ENCODE data around the gene CCDC88C. TPM values are rescaled to one million over a fixed set of nuclear protein-coding genes. Genes with fewer than 3 reads are reported as not detected.

CCDC88C gene
- total and polyA plus RNA-seq, 9 donors: 7.4 to 13.1 (median 12.1) TPM

- Histone ChIP-seq H3K27me3 (ENCODE audit: control insufficient read depth, insufficient read depth, low read length) (peaks cover 3% of the 10 kb centered on the region), H3K4me3 (ENCODE audit: low read length) (no peak overlapping the region), H3K4me1 (ENCODE audit: control insufficient read depth, insufficient read depth, low read length) (peaks cover 14% of the 10 kb centered on the region), H3K27ac (ENCODE audit: low read length) (no peak overlapping the region), H3K9me3 (replicated peaks; ENCODE audit: control insufficient read depth, low read depth, low read length) (no peaks in the 10 kb centered on the region), H3K36me3 (ENCODE audit: control insufficient read depth, insufficient read depth, low read length) (peaks cover under 1% of the 10 kb centered on the region)
- DNase-seq: no peak
- WGBS (ENCODE audit: insufficient coverage): 67% methylated on average over 7 of the region's 10 CpGs
Measured at GRCh38 chr14:91363776-91364523, 53.7 kb downstream of the CCDC88C start.

GRCh38 chr14:91361233-91361811 is 56.3 kb downstream of the CCDC88C start:
- Histone ChIP-seq H3K36me3 (ENCODE audit: control insufficient read depth, insufficient read depth, low read length) (peaks cover 4% of the 10 kb centered on the region), H3K9me3 (replicated peaks; ENCODE audit: control insufficient read depth, low read depth, low read length) (no peaks in the 10 kb centered on the region), H3K27me3 (ENCODE audit: control insufficient read depth, insufficient read depth, low read length) (no peaks in the 10 kb centered on the region), H3K4me1 (ENCODE audit: control insufficient read depth, insufficient read depth, low read length) (no peaks in the 10 kb centered on the region), H3K27ac (ENCODE audit: low read length) (no peak overlapping the region), H3K4me3 (ENCODE audit: low read length) (no peak overlapping the region)
- WGBS (ENCODE audit: insufficient coverage): 40% methylated on average over 1 of the region's 14 CpGs
- DNase-seq: no peak

DNA sequence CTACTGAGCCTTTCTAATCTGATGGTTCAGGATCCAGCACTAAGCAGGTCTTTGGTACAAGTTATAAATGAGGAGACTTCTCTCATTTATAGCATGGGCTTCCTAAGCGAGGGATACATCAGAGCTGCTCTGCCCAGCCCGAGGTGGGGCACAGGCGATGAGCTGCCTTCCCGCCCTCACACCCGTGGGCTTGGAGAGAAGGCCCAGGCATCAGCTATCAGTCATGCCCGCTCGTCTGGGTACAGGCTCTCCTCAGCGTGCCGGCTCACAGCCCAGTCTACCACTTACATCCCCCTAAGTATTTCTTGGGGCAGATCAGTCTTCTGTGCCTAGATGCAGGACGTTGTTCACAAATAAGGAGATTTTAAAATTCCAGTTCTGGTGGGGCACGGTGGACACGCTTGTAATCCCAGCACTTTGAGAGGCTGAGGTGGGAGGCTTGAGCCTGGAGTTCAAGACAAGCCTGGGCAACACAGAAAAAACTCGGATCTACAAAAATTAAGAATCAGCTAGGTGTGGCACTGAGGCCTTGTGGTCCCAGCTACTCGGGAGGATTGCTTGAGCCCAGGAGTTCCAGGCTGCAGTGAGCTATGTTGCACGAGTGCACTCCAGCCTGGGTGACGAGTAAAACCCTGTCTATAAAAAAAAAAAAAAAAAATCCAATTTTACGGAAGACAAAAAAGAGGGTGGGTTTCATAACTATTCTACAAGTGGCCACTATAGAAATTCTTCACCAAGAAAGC is 57.0 kb downstream of the CCDC88C start:
- H3K9me3 ChIP-seq (replicated peaks; ENCODE audit: control insufficient read depth, low read depth, low read length): no peaks in the 10 kb centered on the region
- no peak for DNase-seq
- H3K27me3 ChIP-seq (ENCODE audit: control insufficient read depth, insufficient read depth, low read length): no peaks in the 10 kb centered on the region
- no peak overlapping the region for H3K27ac ChIP-seq (ENCODE audit: low read length)
- WGBS (ENCODE audit: insufficient coverage): 80% methylated on average over 13 of the region's 17 CpGs
- no peaks in the 10 kb centered on the region for H3K4me1 ChIP-seq (ENCODE audit: control insufficient read depth, insufficient read depth, low read length)
- peaks cover 4% of the 10 kb centered on the region for H3K36me3 ChIP-seq (ENCODE audit: control insufficient read depth, insufficient read depth, low read length)
- no peak overlapping the region for H3K4me3 ChIP-seq (ENCODE audit: low read length)

GRCh38 chr14:91358654-91359220 is 58.9 kb downstream of the CCDC88C start:
- Histone ChIP-seq H3K4me1 (ENCODE audit: control insufficient read depth, insufficient read depth, low read length) (peaks cover 14% of the 10 kb centered on the region), H3K4me3 (ENCODE audit: low read length) (no peak overlapping the region), H3K36me3 (ENCODE audit: control insufficient read depth, insufficient read depth, low read length) (peaks cover 4% of the 10 kb centered on the region), H3K27ac (ENCODE audit: low read length) (no peak overlapping the region), H3K27me3 (ENCODE audit: control insufficient read depth, insufficient read depth, low read length) (no peaks in the 10 kb centered on the region), H3K9me3 (replicated peaks; ENCODE audit: control insufficient read depth, low read depth, low read length) (no peaks in the 10 kb centered on the region)
- 96% methylated on average over 10 of the region's 13 CpGs for whole genome bisulfite sequencing (ENCODE audit: insufficient coverage)
- DNase-seq: no peak

DNA sequence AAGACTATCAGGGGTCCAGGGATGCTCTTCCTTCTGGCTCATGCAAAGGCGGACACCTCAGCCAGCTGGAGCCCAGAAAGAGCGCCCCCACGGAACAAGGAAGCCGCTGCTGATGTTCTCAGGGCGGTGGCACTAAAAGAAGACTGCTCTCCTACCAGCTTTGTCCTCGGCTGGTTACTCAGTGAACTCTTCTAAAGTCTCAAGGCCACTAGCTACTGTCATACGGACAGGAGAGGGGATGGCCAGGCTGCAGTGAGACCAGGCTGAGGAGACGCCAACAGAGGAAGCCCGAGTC is 59.6 kb downstream of the CCDC88C start:
- DNase-seq: no peak
- Histone ChIP-seq H3K4me1 (ENCODE audit: control insufficient read depth, insufficient read depth, low read length) (peaks cover 21% of the 10 kb centered on the region), H3K9me3 (replicated peaks; ENCODE audit: control insufficient read depth, low read depth, low read length) (no peaks in the 10 kb centered on the region), H3K36me3 (ENCODE audit: control insufficient read depth, insufficient read depth, low read length) (peaks cover 4% of the 10 kb centered on the region), H3K4me3 (ENCODE audit: low read length) (no peak overlapping the region), H3K27ac (ENCODE audit: low read length) (no peak overlapping the region), H3K27me3 (ENCODE audit: control insufficient read depth, insufficient read depth, low read length) (no peaks in the 10 kb centered on the region)
- WGBS (ENCODE audit: insufficient coverage): 90% methylated on average over 7 of the region's 9 CpGs

DNA sequence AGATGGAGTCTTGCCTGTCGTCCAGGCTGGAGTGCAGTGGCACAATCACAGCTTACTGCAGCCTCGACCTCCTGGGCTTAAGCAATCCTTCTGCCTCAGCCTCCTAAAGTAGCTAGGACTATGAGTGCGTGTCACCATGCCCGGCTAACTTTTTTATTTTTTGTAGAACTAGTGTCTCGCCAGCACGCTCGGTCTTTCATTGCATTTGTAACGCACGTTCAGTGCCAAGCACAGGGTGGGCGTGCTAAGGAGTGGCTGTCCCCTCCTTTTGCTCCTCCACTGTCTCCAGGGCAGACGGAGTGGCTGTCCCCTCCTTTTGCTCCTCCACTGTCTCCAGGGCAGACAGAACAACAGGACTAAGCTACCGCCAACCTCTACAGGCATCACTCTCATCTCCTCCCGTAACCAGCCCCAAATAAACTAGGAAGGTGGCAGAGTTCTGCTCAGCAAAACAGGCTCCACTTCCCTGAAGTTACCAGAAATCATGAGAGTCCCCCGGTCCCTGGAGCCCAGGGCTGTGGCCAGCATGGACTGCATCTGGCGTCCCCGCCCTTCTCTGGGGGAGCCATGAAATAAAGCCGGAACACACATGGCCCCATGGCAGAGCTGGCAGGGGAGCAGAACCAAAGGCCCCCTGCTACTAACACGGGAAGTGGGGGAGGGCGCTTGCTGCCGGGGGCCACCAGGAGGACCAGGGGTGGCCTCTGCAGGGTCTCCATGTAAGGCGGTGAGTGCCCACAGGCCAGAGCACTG is 60.2 kb downstream of the CCDC88C start:
- Histone ChIP-seq H3K27me3 (ENCODE audit: control insufficient read depth, insufficient read depth, low read length) (no peaks in the 10 kb centered on the region), H3K4me1 (ENCODE audit: control insufficient read depth, insufficient read depth, low read length) (peaks cover 26% of the 10 kb centered on the region), H3K27ac (ENCODE audit: low read length) (no peak overlapping the region), H3K36me3 (ENCODE audit: control insufficient read depth, insufficient read depth, low read length) (peaks cover 4% of the 10 kb centered on the region), H3K4me3 (ENCODE audit: low read length) (no peak overlapping the region), H3K9me3 (replicated peaks; ENCODE audit: control insufficient read depth, low read depth, low read length) (no peaks in the 10 kb centered on the region)
- WGBS (ENCODE audit: insufficient coverage): 77% methylated on average over 17 of the region's 21 CpGs
- DNase-seq: no peak

DNA sequence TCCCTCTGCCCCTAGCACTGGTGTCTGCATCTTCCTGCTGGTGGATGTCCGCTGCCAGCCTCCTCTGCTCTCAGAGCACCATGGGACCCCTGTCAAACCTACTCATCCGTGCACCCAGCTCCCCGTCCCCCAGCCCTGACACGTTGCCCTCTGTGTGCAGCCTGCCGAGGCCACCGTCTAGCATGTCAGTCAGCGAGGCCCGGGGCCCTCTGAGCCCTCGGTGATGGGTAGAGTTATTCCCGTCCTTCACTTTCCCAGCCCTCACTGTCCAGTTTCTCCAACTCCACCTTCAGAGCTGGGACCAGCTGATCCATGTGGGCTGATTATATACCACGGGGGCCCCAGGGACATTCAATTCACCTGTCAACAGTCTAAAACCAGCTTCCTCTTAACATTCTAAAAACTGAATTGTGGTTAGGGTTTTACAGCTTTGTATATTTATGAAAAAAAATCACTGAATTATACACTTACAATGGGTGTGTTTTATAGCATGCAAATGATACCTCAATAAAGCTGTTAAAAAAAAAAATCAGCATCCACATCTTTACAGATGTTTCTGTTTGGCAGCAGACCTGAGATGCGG is 61.3 kb downstream of the CCDC88C start:
- WGBS (ENCODE audit: insufficient coverage): 85% methylated on average over 8 of the region's 12 CpGs
- Histone ChIP-seq H3K36me3 (ENCODE audit: control insufficient read depth, insufficient read depth, low read length) (peaks cover 4% of the 10 kb centered on the region), H3K4me3 (ENCODE audit: low read length) (no peak overlapping the region), H3K27me3 (ENCODE audit: control insufficient read depth, insufficient read depth, low read length) (no peaks in the 10 kb centered on the region), H3K4me1 (ENCODE audit: control insufficient read depth, insufficient read depth, low read length) (peaks cover 37% of the 10 kb centered on the region), H3K9me3 (replicated peaks; ENCODE audit: control insufficient read depth, low read depth, low read length) (no peaks in the 10 kb centered on the region), H3K27ac (ENCODE audit: low read length) (no peak overlapping the region)
- no peak for DNase-seq

DNA sequence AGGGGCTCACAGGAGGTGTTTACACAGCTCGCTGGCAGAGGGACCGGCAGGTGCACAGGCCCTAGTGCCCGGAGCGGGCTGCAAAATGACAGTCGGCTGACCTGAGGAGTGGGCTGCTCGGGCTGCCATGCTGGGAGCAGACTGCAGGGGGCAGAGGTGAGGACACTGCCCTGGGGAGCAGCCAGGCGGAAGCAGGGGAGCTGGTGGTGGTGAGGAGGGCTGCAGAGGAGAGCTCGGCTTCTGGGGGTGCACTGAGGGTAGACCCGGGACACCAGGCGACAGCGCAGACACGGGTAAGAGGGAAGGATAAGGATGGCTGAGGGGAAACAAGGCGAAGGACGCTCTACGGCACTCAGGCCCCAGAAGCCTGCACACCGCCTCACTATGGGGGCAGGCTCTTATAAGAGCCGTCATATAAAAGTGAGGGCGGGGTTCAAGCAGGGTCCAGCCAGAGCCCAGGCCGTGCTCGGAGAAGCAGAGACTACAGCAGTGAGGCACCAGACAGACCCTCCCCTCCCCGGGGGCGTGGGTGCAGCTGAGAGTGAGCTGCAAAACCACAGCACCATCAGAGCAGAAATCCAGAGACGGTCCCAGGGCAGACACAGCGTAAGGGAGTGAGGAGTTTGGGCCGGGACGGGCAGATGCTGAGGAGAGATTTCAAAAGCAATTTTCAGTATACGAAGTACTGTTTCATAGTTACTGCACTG is 62.5 kb downstream of the CCDC88C start:
- DNase-seq: no peak
- peaks cover 39% of the 10 kb centered on the region for H3K4me1 ChIP-seq (ENCODE audit: control insufficient read depth, insufficient read depth, low read length)
- H3K9me3 ChIP-seq (replicated peaks; ENCODE audit: control insufficient read depth, low read depth, low read length): no peaks in the 10 kb centered on the region
- H3K27me3 ChIP-seq (ENCODE audit: control insufficient read depth, insufficient read depth, low read length): no peaks in the 10 kb centered on the region
- 77% methylated on average over 16 of the region's 27 CpGs for WGBS (ENCODE audit: insufficient coverage)
- H3K36me3 ChIP-seq (ENCODE audit: control insufficient read depth, insufficient read depth, low read length): peaks cover 4% of the 10 kb centered on the region
- no peak overlapping the region for H3K4me3 ChIP-seq (ENCODE audit: low read length)
- no peak overlapping the region for H3K27ac ChIP-seq (ENCODE audit: low read length)

DNA sequence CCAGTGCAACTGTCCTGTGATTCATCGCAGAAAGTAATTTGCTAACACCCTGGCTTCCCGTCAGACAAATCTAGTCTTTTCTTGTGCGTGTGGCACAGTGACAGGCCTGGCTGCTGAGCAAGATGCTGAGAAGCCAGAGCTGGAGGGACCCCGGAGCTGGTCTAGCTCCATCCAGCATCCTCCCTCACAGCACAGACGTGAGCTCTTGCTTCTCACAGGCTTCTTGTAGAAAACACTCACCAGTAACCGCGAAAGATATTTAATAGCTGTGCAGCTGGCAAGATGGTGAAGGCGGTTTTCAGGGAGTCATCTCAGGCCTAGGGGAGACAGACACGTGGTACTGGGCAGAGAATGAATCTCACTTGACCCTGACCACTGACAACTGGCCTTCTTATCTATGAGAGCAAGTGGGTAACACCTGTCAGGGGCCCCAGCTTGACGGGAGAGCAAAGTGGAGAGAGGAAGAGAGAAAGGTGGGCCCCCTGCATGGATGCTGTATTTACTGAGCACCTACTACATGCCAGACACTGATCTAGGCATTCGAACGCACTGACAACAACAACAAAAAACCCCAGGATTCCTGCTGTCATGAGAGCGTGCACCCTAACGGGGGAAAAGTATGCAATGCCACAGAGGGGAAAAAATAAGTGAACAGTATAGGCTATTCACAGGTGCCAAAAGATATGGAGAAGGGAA is 63.3 kb downstream of the CCDC88C start:
- Histone ChIP-seq H3K36me3 (ENCODE audit: control insufficient read depth, insufficient read depth, low read length) (peaks cover 4% of the 10 kb centered on the region), H3K9me3 (replicated peaks; ENCODE audit: control insufficient read depth, low read depth, low read length) (no peaks in the 10 kb centered on the region), H3K4me1 (ENCODE audit: control insufficient read depth, insufficient read depth, low read length) (peaks cover 39% of the 10 kb centered on the region), H3K27me3 (ENCODE audit: control insufficient read depth, insufficient read depth, low read length) (no peaks in the 10 kb centered on the region), H3K27ac (ENCODE audit: low read length) (peak overlapping the region; percentile 5), H3K4me3 (ENCODE audit: low read length) (no peak overlapping the region)
- DNase-seq: peak; percentile 96
- WGBS (ENCODE audit: insufficient coverage): 53% methylated on average over 8 of the region's 14 CpGs

All from muscle of leg (tissue), 11 donors.